ENCODE measurements around the gene EXOC6B. TPM values are rescaled to one million over a fixed set of nuclear protein-coding genes. Genes with fewer than 3 reads are reported as not detected.

The EXOC6B gene
- total RNA-seq, 1 donor from 2014 or later, result 7.7 TPM

GRCh38 chr2:72727356-72727755, 98.5 kb downstream of the EXOC6B start:
- DNase-seq (ENCODE audit: low read depth), result no peak
- TF ChIP-seq, protein P1, sequence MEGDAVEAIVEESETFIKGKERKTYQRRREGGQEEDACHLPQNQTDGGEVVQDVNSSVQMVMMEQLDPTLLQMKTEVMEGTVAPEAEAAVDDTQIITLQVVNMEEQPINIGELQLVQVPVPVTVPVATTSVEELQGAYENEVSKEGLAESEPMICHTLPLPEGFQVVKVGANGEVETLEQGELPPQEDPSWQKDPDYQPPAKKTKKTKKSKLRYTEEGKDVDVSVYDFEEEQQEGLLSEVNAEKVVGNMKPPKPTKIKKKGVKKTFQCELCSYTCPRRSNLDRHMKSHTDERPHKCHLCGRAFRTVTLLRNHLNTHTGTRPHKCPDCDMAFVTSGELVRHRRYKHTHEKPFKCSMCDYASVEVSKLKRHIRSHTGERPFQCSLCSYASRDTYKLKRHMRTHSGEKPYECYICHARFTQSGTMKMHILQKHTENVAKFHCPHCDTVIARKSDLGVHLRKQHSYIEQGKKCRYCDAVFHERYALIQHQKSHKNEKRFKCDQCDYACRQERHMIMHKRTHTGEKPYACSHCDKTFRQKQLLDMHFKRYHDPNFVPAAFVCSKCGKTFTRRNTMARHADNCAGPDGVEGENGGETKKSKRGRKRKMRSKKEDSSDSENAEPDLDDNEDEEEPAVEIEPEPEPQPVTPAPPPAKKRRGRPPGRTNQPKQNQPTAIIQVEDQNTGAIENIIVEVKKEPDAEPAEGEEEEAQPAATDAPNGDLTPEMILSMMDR (conservative IDR thresholded peaks at IDR 0.05; ENCODE audit: low read depth, low read length), result no peak
- H3K4me3 ChIP-seq (ENCODE audit: low read depth, low read length), result no peak overlapping the region

DNA sequence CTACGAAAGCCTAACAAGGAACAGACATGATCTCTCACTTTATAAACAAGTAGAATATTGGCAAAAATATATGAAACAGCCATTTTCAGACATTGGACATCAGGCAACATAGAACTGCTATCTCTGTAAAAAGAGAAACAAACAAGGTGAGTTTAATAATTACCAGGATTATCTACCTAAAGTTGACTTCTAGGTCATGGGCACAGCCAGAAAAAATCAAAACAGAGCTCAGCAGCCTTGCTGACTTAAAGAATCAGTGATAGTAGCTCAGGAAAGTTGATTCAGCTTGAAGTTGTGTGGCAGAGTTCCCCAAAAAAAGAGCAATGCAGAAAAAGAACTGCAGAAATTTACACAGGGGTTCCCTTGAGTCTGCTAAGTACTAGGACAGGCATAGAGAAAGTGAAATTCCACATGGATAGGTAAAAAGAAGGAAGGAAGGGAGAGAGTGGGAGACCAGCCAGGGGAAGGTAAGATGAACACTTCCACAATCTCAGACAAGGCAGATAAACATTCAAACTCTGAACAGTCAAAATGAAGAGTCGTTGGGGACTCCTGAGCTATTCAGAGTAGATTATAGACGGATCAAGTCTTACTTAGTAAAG, 102.0 kb downstream of the EXOC6B start:
- DNase-seq (ENCODE audit: low read depth), result no peak
- H3K4me3 ChIP-seq (ENCODE audit: low read depth, low read length), result no peak overlapping the region
- TF ChIP-seq, protein P1 (conservative IDR thresholded peaks at IDR 0.05; ENCODE audit: low read depth, low read length), result no peak

GRCh38 chr2:72722492-72723070, 103.3 kb downstream of the EXOC6B start:
- peak; percentile 9 for DNase-seq (ENCODE audit: low read depth)
- no peak overlapping the region for H3K4me3 ChIP-seq (ENCODE audit: low read depth, low read length)
- TF ChIP-seq, protein P1 (conservative IDR thresholded peaks at IDR 0.05; ENCODE audit: low read depth, low read length), result no peak

- H3K4me3 ChIP-seq (ENCODE audit: low read depth, low read length), result no peak overlapping the region
- DNase-seq (ENCODE audit: low read depth), result peak; percentile 49
- TF ChIP-seq, protein P1 (conservative IDR thresholded peaks at IDR 0.05; ENCODE audit: low read depth, low read length), result no peak
Measured at GRCh38 chr2:72719416-72719815, 106.4 kb downstream of the EXOC6B start.

GRCh38 chr2:72718876-72719275, 107.0 kb downstream of the EXOC6B start:
- DNase-seq (ENCODE audit: low read depth), result no peak
- H3K4me3 ChIP-seq (ENCODE audit: low read depth, low read length), result no peak overlapping the region
- TF ChIP-seq, protein P1 (conservative IDR thresholded peaks at IDR 0.05; ENCODE audit: low read depth, low read length), result no peak

- H3K4me3 ChIP-seq (ENCODE audit: low read depth, low read length), result no peak overlapping the region
- TF ChIP-seq, protein P1 (conservative IDR thresholded peaks at IDR 0.05; ENCODE audit: low read depth, low read length), result no peak
- DNase-seq (ENCODE audit: low read depth), result no peak
Measured at GRCh38 chr2:72716601-72717000, 109.2 kb downstream of the EXOC6B start.

DNA sequence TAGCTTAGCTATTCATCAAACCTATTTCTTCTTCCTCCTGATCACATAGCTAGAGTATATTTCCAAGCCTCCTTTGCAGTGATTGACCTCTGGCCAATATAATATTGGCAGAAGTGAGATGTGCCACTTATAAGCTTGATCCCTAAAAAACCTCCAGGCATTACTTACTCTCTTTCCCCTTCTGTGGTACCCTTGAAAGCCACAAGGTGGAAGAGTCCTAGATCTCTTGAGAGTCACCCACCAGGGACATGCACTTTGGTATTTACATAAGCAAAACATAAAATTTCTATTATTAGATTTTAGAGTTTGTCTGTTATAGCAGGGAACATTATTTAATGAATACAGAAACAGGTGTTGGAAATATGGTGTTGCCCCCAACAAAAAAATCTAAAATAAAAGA, 112.0 kb downstream of the EXOC6B start:
- H3K4me3 ChIP-seq (ENCODE audit: low read depth, low read length), result no peak overlapping the region
- no peak for DNase-seq (ENCODE audit: low read depth)
- TF ChIP-seq, protein P1 (conservative IDR thresholded peaks at IDR 0.05; ENCODE audit: low read depth, low read length), result peak; percentile 24

All from epithelial cell of proximal tubule (primary cell).